GM23338 (cell line): ENCODE measurements around the gene B4GALNT1.

ENCODE experiments used
- CREB1 ChIP-seq: fragments of 250-450 bp; sonication (Bioruptor Pico); IDR thresholded peaks from 2 replicates; pipeline ENCODE4 v1.5.0; 2020; ENCODE audit warnings: low read depth, mild to moderate bottlenecking, moderate library complexity
- CTCF ChIP-seq, 2 experiments: fragments of 200-600 bp in 1 of 2; sonication (generic) in 1 of 2; conservative IDR thresholded peaks; 2 replicates each; pipeline versions ENCODE4 v1.5.1 to v1.6.1; 2016 to 2017; ENCODE audit warnings: antibody characterized with exemption in 2 of 2, low read depth in 2 of 2, mild to moderate bottlenecking in 2 of 2, moderate library complexity in 1 of 2
- ETS1 ChIP-seq: IDR thresholded peaks from 2 replicates; pipeline ENCODE4 v1.6.1; 2016; ENCODE audit warnings: antibody characterized with exemption
- EZH2 ChIP-seq: fragments of 200-600 bp; sonication (generic); IDR thresholded peaks from one replicate; pipeline ENCODE4 v1.8.0; 2017; ENCODE audit warnings: antibody characterized with exemption, mild to moderate bottlenecking, low read depth; ENCODE audit not compliant: unreplicated experiment
- EZH2phosphoT487 ChIP-seq: fragments of 200-600 bp; sonication (generic); IDR thresholded peaks from one replicate; pipeline ENCODE4 v1.8.1; 2018; ENCODE audit warnings: antibody characterized with exemption; ENCODE audit not compliant: unreplicated experiment
- POLR2AphosphoS5 ChIP-seq: IDR thresholded peaks from 2 replicates; pipeline ENCODE4 v1.6.1; 2016; ENCODE audit warnings: antibody characterized with exemption, low read depth
- REST ChIP-seq: IDR thresholded peaks from one replicate; pipeline ENCODE4 v1.6.1; 2018; ENCODE audit warnings: antibody characterized with exemption; ENCODE audit not compliant: unreplicated experiment
- STAT1 ChIP-seq: IDR thresholded peaks from one replicate; pipeline ENCODE4 v1.6.1; 2016; ENCODE audit warnings: antibody characterized with exemption; ENCODE audit not compliant: unreplicated experiment

GRCh38 chr12:57585156-57585555 lies 47.8 kb downstream of the B4GALNT1 start:
- TF ChIP-seq REST (no peak), CTCF (conservative IDR thresholded peaks at IDR 0.05; ENCODE audit: low read depth in 2 of 2) (no peak), EZH2 (no peak), EZH2phosphoT487 (no peak), CREB1 (CRISPR knock-in tag) (no peak), STAT1 (no peak), POLR2AphosphoS5 (no peak), ETS1 (no peak)
